HEK293 (cell line): ENCODE results near the gene SIK3.
A peak's percentile ranks its signal among the peaks of the same experiment; 100 is the strongest.

ENCODE experiments used
- CTCF ChIA-PET: fragments of 350-600 bp; formaldehyde crosslinking; extraction: SDS; loops from one replicate; lab custom pipeline; 2021; ENCODE audit warnings: antibody characterized with exemption; lab: Yijun Ruan, JAX
- POLR2A ChIA-PET: fragments of 300-600 bp; formaldehyde crosslinking; extraction: SDS; loops from one replicate; lab custom pipeline; 2020; ENCODE audit warnings: antibody characterized with exemption, inconsistent platforms; lab: Yijun Ruan, JAX
- H3K27ac ChIP-seq: fragments of 200-500 bp; sonication (Bioruptor generic); 2 replicates; pipeline ENCODE4 v1.5.1; 2014; ENCODE audit warnings: low read depth, low read length, control low read depth, inconsistent platforms; ENCODE audit errors: extremely low read depth
- H3K36me3 ChIP-seq, 2 experiments: fragments of 200-500 bp in 1 of 2; sonication (Bioruptor generic) in 1 of 2; 1 replicate in 1 of 2; 2 replicates in 1 of 2; pipeline ENCODE4 v1.5.1; 2014 to 2017; ENCODE audit warnings: inconsistent platforms in 2 of 2, low read length in 2 of 2; ENCODE audit not compliant: control insufficient read depth in 2 of 2, insufficient read depth in 1 of 2
- H3K4me1 ChIP-seq: fragments of 200-500 bp; sonication (Bioruptor generic); 2 replicates; pipeline ENCODE4 v1.5.1; 2014; ENCODE audit warnings: mild to moderate bottlenecking, low read length, inconsistent platforms; ENCODE audit not compliant: control insufficient read depth, insufficient read depth
- H3K4me3 ChIP-seq: 2 replicates; pipeline ENCODE4 v1.5.1; 2011; ENCODE audit warnings: low read depth, mild to moderate bottlenecking, control low read depth, low read length, moderate library complexity
- H3K9me3 ChIP-seq: fragments of 200-500 bp; sonication (Bioruptor generic); 2 replicates; pipeline ENCODE4 v1.5.1; 2014; ENCODE audit warnings: low read depth, low read length, inconsistent platforms; ENCODE audit not compliant: control insufficient read depth, insufficient read depth
- HOXA7 ChIP-seq: sonication (generic); formaldehyde crosslinking; IDR thresholded peaks from 2 replicates; pipeline ENCODE4 v1.8.1; 2022; ENCODE audit warnings: missing genetic modification reagents, borderline replicate concordance
- HOXC10 ChIP-seq: sonication (generic); formaldehyde crosslinking; IDR thresholded peaks from 2 replicates; pipeline ENCODE4 v1.8.1; 2023; ENCODE audit warnings: mild to moderate bottlenecking, missing genetic modification reagents
- KLF8 ChIP-seq: fragments of 450-650 bp; formaldehyde crosslinking; IDR thresholded peaks from 2 replicates; pipeline ENCODE4 v1.5.1; 2016; ENCODE audit warnings: missing biosample characterization, missing genetic modification characterization
- MEIS1 ChIP-seq: sonication (generic); formaldehyde crosslinking; IDR thresholded peaks from 2 replicates; pipeline ENCODE4 v1.8.1; 2022; ENCODE audit warnings: missing genetic modification reagents, mild to moderate bottlenecking, borderline replicate concordance
- REST ChIP-seq: fragments of 450-650 bp; formaldehyde crosslinking; IDR thresholded peaks from 2 replicates; pipeline ENCODE4 v1.5.1; 2016; ENCODE audit warnings: missing biosample characterization, missing genetic modification characterization
- SCRT1 ChIP-seq: fragments of 450-650 bp; formaldehyde crosslinking; IDR thresholded peaks from 2 replicates; pipeline ENCODE4 v1.5.1; 2016; ENCODE audit warnings: missing biosample characterization, missing genetic modification characterization, borderline replicate concordance
- SP2 ChIP-seq: fragments of 450-650 bp; formaldehyde crosslinking; IDR thresholded peaks from 2 replicates; pipeline ENCODE4 v1.5.1; 2016; ENCODE audit warnings: missing biosample characterization, missing genetic modification characterization
- ZBTB10 ChIP-seq: fragments of 450-650 bp; formaldehyde crosslinking; IDR thresholded peaks from 2 replicates; pipeline ENCODE4 v1.5.1; 2016; ENCODE audit warnings: missing biosample characterization, missing genetic modification characterization
- ZBTB44 ChIP-seq: fragments of 450-650 bp; IDR thresholded peaks from 2 replicates; pipeline ENCODE4 v1.5.1; 2018; ENCODE audit warnings: missing biosample characterization, mild to moderate bottlenecking, missing genetic modification characterization
- ZNF211 ChIP-seq: fragments of 450-650 bp; formaldehyde crosslinking; IDR thresholded peaks from 2 replicates; pipeline ENCODE4 v1.5.1; 2016; ENCODE audit warnings: low read depth, missing biosample characterization, missing genetic modification characterization
- ZNF266 ChIP-seq: fragments of 450-650 bp; formaldehyde crosslinking; IDR thresholded peaks from 2 replicates; pipeline ENCODE4 v1.5.1; 2016; ENCODE audit warnings: missing biosample characterization, missing genetic modification characterization, low read depth
- ZNF610 ChIP-seq: fragments of 450-650 bp; formaldehyde crosslinking; IDR thresholded peaks from 2 replicates; pipeline ENCODE4 v1.5.1; 2016; ENCODE audit warnings: missing biosample characterization, missing genetic modification characterization, borderline replicate concordance
- ZNF658 ChIP-seq: fragments of 450-650 bp; formaldehyde crosslinking; IDR thresholded peaks from 2 replicates; pipeline ENCODE4; 2016; ENCODE audit warnings: missing biosample characterization, missing genetic modification characterization
- ZNF747 ChIP-seq: fragments of 450-650 bp; formaldehyde crosslinking; IDR thresholded peaks from 2 replicates; pipeline ENCODE4 v1.5.1; 2016; ENCODE audit warnings: missing biosample characterization, missing genetic modification characterization
- ZSCAN16 ChIP-seq: fragments of 450-650 bp; formaldehyde crosslinking; IDR thresholded peaks from 2 replicates; pipeline ENCODE4 v1.5.1; 2016; ENCODE audit warnings: missing biosample characterization, missing genetic modification characterization
- ZXDB ChIP-seq: fragments of 450-650 bp; formaldehyde crosslinking; IDR thresholded peaks from 2 replicates; pipeline ENCODE4 v1.5.1; 2016; ENCODE audit warnings: missing biosample characterization, missing genetic modification characterization
- TF ChIP-seq, protein P1 (sequence below): fragments of 450-650 bp; formaldehyde crosslinking; IDR thresholded peaks from 2 replicates; pipeline ENCODE4 v1.5.1; 2017; ENCODE audit warnings: missing biosample characterization, mild to moderate bottlenecking, missing genetic modification characterization, moderate library complexity

The SIK3 gene

GRCh38 chr11:117055469-117055868, 42.8 kb downstream of the SIK3 start:
- TF ChIP-seq ZXDB (tag by site-specific recombination), result no peak
- 0 out of 2 replicates have a peak, but pooled peaks have one; percentile 33 for TF ChIP-seq SCRT1 (tag by site-specific recombination)
- H3K4me3 ChIP-seq, result no peak overlapping the region
- H3K9me3 ChIP-seq, result no peaks in the 10 kb centered on the region
- no peaks in the 10 kb centered on the region; a peak in 1 of 3 replicates for H3K36me3 ChIP-seq
- no peaks in the 10 kb centered on the region for H3K4me1 ChIP-seq
- ChIA-PET CTCF (interaction anchor here (0.6 to 1.2 kb wide), 3 partner anchors 29 to 83 kb away, joined by 3 to 5 read pairs (median 3); no protein-coding TSS in a partner anchor), POLR2A (no interaction called here)
- H3K27ac ChIP-seq, result no peak overlapping the region

DNA sequence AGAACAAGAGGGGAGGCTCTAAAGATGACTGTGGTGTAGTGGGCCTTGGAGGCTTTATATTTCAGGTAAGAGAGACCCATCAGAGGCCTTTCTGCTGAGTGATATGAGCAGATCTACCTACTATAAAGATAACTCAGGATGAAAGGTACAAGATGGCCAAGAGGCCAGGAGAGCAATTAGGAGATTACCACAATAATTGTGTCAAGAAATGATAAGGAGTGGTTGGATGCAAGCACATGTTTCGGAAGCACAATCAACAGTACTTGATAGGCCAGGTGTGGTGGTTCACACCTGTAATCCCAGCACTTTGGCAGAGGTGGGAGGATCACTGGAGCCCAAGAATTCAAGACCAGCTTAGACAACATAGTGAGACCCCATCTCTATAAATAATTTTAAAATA, 43.8 kb downstream of the SIK3 start:
- POLR2A ChIA-PET, result no interaction called here
- no peaks in the 10 kb centered on the region; a peak in 1 of 3 replicates for H3K36me3 ChIP-seq
- H3K4me3 ChIP-seq, result no peak overlapping the region
- CTCF ChIA-PET, result interaction anchor here (1.2 kb wide), 1 partner anchor 52 kb away, joined by 3 read pairs; no protein-coding TSS in a partner anchor
- no peak overlapping the region for H3K27ac ChIP-seq
- H3K4me1 ChIP-seq, result no peaks in the 10 kb centered on the region
- no peak for TF ChIP-seq HOXA7 (CRISPR knock-in tag)
- no peak for TF ChIP-seq ZNF211 (tag by site-specific recombination)
- TF ChIP-seq HOXC10 (CRISPR knock-in tag), result no peak
- TF ChIP-seq SCRT1 (tag by site-specific recombination), result no peak
- TF ChIP-seq MEIS1, result no peak
- TF ChIP-seq ZNF747 (tag by site-specific recombination), result no peak
- no peak for TF ChIP-seq ZNF658 (tag by site-specific recombination)
- no peak for TF ChIP-seq KLF8 (tag by site-specific recombination)
- TF ChIP-seq, all 188 proteins: peak for 0
- H3K9me3 ChIP-seq, result no peaks in the 10 kb centered on the region

GRCh38 chr11:117052196-117053149, 45.8 kb downstream of the SIK3 start:
- Histone ChIP-seq H3K4me1 (no peaks in the 10 kb centered on the region), H3K4me3 (no peak overlapping the region), H3K9me3 (no peaks in the 10 kb centered on the region), H3K36me3 (no peaks in the 10 kb centered on the region; a peak in 1 of 3 replicates), H3K27ac (no peak overlapping the region)
- TF ChIP-seq ZSCAN16 (tag by site-specific recombination) (no peak), ZXDB (tag by site-specific recombination) (no peak), SP2 (tag by site-specific recombination) (no peak), ZNF610 (tag by site-specific recombination) (no peak), ZBTB10 (tag by site-specific recombination) (no peak), ZNF266 (tag by site-specific recombination) (no peak), REST (tag by site-specific recombination) (no peak), ZBTB44 (tag by site-specific recombination) (no peak)
- TF ChIP-seq, protein P1, sequence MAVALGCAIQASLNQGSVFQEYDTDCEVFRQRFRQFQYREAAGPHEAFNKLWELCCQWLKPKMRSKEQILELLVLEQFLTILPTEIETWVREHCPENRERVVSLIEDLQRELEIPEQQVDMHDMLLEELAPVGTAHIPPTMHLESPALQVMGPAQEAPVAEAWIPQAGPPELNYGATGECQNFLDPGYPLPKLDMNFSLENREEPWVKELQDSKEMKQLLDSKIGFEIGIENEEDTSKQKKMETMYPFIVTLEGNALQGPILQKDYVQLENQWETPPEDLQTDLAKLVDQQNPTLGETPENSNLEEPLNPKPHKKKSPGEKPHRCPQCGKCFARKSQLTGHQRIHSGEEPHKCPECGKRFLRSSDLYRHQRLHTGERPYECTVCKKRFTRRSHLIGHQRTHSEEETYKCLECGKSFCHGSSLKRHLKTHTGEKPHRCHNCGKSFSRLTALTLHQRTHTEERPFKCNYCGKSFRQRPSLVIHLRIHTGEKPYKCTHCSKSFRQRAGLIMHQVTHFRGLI (tag by site-specific recombination), result no peak
- CTCF ChIA-PET, result interaction anchor here (0.6 to 0.8 kb wide), 2 partner anchors 12 to 1383 kb away, joined by 3 read pairs; no protein-coding TSS in a partner anchor
- POLR2A ChIA-PET, result no interaction called here
